ENCODE results near the gene CEBPA.
"Not testable (repeated sequence)": the region's sequence is repeated elsewhere in the genome, so short reads cannot be mapped to it uniquely, and the experiment has no call there.

CEBPA gene

DNA sequence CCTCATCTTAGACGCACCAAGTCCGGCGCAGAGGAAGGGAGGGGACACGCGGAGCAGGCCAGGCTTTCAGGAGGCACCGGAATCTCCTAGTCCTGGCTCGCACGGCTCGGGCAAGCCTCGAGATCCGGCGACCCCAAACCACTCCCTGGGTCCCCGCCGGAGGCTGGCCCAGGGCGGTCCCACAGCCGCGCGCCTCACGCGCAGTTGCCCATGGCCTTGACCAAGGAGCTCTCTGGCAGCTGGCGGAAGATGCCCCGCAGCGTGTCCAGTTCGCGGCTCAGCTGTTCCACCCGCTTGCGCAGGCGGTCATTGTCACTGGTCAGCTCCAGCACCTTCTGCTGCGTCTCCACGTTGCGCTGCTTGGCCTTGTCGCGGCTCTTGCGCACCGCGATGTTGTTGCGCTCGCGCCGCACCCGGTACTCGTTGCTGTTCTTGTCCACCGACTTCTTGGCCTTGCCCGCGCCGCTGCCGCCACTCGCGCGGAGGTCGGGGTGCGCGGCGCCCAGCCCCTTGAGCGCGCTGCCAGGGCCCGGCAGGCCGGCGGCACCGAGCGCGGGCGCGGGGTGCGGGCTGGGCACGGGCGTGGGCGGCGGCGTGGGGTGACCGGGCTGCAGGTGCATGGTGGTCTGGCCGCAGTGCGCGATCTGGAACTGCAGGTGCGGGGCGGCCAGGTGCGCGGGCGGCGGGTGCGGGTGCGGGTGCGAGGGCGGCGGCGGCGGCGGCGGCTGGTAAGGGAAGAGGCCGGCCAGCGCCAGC is 1.0 kb downstream of the CEBPA start:
- DNase-seq = peak in 1 of 56 donors; percentile 21

DNA sequence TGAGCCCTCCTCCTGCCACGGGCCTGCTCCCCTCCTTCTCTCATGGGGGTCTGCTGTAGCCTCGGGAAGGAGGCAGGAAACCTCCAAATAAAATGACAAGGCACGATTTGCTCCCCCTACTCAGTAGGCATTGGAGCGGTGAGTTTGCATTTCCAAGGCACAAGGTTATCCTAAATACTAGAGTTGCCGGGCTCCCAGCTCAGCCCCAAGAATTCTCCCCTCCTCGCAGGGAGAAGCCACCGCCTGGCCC is 1.5 kb downstream of the CEBPA start:
- DNase-seq = no peak

DNA sequence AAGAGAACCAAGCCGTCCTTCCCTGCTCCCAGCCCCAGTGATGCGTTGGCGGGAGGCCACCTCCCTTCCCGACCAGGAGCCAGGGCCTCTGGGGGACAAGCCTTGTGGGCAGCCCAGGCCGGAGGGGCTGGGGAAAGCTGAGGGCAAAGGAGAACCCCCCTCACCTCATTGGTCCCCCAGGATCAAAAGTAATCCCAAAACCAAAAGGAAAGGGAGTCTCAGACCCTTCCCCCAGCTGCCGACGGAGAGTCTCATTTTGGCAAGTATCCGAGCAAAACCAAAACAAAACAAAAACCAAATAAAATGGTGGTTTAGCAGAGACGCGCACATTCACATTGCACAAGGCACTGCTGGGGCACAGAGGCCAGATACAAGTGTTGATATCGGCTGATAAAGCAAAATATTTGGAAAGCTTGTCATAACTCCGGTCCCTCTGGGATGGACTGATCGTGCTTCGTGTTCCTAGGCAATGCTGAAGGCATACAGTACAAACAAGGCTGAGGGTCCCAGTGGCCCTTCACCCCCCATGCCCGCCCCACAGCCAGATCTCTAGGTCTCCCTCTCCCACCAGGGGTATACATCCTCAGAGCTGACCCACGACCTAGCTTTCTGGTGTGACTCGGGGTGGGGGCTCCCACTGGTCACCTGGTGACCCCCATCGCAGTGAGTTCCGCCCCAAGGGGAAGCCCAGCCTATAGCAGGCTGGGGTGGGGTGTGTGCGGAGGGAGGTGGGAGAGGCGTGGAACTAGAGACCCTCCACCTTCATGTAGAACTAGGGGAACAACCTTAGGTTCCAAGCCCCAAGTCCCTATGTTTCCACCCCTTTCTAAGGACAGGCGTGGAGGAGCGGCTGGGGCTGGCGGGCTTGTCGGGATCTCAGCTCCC is 2.1 kb downstream of the CEBPA start:
- DNase-seq = no peak

DNA sequence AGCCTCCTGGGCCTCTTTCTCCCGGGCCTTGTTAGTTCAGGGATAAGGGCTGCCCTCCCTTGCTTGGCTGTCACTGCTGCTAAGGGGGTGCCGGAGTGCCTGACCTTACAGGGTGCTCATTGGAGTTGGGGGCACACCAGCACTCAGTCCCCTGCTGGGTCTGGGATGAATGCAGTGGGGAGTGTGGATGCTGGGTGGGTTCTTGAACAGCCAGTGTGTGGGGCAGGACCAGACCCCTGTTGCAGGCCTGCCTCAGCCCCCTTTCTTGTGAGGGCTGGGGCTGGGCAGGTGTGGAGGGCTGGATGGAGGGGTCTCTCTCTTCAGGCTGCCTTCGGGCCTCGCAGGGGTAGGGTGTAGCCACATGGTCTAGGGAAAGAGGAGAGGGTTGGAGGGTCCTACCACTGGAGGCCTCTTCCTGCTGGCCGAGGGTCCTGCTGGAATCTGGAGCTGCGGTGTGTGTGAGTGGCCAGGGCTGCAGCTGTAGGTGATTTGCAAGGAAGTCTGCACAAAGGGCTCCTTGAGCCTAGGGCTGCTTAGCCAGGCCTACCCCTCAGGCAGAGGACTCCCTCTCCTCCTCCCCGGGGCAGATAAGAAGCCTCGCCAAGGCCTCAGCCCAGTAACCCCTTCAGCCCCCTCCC is 3.2 kb downstream of the CEBPA start:
- DNase-seq = no peak

DNA sequence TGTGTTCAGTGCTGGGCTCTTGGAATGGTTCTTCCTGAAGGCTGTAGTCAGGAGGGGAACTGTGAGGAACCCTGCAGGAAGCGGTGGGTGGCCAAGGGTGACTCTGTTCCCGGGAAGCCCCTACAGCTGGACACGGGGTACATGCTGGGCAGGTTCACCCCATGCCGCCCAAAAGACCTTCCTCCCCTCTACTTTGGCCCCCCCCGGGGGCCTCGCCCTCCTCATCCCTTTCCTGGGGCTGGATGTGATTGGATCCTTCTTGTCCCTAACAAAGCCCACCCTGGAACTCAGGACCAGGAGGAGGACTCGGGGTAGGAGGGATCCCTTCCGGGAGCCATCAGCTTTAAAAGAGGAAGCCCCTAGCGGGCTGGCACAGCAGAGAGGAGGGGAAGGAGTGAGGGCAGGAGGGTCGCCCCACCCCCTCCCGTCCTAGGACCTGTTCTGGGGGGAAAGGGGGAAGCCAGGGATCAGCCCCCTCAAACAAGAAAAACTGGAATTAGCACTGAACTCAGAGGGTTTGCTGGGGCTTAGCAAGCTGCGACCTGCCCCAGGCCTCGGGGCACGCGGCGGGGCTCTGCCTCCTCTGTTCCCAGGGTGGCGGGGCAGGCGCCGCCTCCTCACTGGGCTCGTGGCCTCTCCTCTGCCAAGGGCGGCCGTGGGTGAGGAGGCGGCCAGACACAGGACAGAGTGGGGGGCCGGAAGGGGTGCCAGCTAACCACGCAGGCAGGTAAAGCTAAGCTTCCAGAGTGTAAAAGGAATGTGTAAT is 4.0 kb downstream of the CEBPA start:
- DNase-seq = peak in 2 of 56 donors; percentile 36 to 43

DNA sequence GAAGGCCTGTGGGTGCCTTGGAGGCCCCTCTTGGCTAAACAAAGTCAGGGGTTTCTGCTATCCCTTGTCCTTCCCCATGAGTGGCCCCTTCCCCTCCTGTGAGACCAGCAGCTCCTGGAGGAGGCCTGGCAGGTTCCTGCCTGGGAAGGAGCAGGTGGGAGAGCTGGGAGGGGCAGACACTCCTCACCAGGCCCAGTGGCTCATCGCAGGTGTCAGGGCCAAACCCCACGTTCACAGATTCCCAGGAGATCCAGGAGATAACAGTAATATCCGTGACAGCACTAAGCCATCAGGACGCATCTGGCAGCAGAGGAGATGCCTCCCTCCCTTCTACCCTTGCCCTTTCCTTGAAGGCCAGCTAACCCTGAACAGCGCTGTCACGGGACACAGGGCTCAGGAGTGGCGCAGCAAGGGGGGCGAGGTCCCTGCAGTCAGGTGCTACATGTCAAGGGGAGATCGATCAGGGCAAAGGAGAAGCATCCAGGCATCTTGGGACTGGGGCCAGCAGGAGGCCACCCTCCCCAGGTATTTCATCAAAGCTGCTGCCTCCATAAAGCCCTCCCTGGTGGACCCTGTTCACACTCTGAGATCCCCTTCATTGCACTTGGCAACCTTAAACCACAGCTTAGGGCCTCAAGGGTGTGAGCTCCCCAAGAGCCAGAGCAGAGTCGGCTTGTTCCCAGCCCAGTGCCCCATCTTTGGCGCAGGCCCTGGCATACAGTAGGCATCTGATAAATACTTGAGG is 4.8 kb downstream of the CEBPA start:
- DNase-seq = no peak

DNA sequence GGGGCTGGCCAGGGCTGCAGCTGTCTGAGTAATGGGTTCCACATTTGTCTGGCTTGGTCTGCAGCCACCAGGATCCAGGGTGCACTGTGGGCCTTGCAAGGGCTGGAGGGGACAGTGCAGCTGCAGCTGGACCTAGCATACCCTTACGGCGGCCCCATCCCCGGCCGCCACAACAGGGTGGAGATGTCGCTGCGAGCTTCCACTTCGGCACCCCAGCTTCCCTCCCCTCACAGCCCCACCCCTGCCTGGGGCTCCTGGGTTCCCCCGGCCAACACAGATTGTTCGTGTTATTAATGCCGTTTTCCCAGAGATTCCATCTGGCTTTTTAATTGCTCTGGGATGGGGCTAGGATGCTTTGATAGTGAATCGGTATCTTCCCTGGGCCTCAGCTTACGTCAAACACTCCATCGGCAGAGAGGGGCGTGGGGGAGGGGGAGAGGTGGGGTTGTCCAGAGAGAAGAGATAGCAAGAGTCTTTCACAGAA is 5.8 kb downstream of the CEBPA start:
- DNase-seq = no peak

DNA sequence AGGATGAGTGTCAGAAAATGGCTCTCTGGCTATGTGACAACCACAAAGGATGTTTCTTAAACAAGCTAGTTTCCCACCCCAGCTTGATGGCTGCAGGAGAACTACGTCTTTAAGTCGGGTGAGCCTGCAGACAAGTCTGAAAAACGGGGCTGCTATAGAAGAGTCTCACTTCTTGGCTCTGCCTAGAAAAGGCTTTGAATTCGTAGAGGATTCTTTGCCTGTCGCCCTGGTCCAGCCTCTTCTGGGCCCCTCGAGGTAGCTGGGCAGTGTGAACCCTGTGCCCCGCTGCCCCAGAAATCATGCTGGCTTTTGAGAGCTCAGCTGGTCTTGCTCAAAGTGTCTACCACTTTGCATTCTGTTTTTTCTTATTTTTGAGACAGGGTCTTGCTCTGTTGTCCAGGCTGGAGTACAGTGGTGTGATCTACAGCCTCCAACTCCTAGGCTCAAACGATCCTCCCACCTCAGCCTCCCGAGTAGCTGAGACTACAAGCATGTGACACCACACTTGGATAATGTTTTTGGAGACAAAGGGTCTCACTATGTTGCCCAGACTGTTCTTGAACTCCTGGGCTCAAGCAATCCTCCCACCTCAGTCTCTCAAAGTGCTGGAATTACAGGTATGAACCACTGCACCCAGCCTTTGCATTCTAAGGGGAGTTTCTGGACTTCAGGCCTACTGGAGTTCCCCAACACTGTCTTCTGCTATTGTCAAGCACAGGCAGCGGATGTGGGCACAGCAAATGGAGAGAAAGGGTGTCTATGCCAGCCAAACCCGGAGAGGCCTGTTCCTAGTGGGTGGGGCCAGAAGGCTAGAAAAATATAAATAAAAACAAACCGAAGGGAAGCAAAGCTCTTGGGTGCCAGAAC is 6.5 kb downstream of the CEBPA start:
- DNase-seq = no peak

DNA sequence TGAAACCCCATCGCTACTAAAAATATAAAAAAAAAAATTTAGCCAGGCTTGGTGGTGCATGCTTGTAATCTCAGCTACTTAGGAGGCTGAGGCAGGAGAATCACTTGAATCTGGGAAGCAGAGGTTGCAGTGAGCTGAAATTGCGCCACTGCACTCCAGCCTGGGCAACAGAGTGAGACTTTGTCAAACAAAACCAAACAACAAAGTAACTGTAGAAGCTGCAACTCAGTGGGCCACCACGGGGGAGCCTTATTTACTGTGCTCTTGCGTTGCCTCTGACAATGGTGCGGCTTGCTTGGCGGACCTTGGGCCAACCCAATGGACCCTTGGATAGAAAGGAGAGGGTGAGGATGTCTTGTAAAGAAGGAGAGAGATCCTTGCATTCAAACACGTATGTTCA is 7.3 kb downstream of the CEBPA start:
- DNase-seq = not testable (repeated sequence)

DNA sequence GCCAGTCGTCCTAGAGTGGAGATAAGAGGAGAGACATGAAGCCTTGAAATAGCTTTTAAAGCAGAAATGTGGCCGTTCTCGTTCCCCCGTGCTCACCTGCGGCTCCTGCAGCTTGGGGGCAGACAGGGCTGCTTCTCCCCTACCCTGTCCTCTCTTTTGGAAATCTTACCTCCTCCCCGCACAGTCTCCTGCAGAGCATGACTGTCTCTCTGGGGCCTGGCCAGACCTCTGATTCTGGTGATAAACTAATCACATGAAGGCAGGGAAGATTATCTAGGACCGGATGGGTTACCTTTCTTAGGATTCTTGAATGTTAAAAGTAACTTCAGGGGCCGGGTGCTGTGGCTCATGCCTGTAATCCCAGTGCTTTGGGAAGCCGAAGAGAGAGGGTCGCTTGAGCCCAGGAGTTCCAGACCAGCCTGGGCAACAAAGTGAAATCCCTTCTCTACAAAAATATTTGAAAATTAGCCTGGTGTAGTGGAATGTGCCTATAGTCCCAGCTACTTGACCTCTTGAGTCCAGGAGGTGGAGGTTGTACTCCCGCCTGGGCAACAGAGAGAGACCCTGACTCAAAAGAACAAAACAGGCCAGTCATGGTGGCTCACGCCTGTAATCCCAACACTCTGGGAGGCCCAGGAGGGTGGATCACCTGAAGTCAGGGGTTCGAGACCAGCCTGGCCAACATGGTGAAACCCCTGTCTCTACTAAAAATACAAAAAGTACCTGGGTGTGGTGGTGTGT is 8.1 kb downstream of the CEBPA start:
- DNase-seq = no peak

DNA sequence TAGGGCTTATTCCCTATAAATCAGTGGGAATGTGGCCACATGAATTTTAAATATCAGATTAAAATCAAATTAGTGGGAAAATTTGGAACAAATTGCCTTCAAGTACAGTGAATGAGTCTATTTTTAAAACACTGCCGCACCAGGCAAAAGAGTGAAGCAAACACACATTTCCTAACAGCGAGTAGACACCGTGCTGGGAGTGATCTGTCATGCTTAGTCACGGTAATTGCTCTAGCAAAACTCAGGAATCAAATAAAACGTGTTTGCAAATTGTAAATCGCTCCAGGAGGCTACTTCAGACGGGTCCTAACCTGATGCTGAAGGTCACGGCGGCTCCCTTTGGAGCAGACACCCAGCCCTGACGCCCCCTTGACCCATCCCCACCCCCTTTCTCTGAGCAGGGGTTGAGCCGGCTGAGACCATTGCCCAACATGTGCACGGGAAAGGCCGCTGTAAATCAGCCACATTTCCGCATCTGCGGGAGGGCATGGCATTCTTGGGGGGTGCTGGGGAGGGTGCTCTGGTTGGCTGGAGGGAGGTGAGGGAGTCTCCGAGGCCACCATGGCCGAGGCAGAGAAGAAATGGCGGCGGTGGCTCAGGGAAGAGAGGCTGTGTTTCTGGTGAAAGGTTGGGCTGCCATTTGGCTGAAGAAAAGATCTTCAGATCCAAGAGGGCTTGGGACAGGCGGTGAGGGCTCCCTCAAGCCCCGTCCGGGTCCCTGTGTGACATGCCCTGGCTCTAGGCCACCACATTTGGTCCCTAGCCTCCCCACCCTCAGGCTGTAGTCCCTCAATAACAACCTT is 8.9 kb downstream of the CEBPA start:
- DNase-seq = peak in 12 of 56 donors; percentile 14 to 61 (median 35)

DNA sequence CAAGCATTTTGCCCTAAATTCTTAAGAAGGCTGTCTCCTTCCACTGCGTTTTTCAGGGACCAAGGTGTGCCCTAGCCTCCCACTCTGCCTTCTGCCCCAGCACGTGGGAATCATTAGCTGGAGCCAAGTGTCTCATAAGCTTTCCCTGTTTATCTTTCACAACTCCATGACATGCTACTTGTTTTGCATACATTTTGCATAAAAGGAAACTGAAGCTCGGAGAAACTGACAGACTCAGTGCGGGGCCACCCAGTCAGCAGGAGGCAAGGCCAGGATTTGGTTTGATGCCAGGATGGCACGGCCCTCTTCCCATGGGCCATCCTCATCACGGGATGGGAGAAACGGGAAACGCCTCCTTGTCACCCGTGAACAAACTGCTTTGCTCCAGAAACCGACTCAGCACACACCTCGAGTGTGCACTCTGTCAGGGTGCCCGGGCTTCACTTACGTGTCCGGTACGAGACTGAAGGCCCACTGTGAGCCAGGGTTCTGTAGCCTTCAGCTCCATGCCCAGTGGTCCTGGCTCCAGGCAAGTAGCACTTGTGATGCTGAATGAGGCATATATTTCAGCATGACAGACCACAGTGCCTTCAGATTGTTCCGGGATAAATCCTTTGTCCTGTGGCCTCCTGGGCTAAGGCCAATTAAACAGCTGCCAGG is 9.6 kb downstream of the CEBPA start:
- DNase-seq = peak in 1 of 56 donors; percentile 53

DNA sequence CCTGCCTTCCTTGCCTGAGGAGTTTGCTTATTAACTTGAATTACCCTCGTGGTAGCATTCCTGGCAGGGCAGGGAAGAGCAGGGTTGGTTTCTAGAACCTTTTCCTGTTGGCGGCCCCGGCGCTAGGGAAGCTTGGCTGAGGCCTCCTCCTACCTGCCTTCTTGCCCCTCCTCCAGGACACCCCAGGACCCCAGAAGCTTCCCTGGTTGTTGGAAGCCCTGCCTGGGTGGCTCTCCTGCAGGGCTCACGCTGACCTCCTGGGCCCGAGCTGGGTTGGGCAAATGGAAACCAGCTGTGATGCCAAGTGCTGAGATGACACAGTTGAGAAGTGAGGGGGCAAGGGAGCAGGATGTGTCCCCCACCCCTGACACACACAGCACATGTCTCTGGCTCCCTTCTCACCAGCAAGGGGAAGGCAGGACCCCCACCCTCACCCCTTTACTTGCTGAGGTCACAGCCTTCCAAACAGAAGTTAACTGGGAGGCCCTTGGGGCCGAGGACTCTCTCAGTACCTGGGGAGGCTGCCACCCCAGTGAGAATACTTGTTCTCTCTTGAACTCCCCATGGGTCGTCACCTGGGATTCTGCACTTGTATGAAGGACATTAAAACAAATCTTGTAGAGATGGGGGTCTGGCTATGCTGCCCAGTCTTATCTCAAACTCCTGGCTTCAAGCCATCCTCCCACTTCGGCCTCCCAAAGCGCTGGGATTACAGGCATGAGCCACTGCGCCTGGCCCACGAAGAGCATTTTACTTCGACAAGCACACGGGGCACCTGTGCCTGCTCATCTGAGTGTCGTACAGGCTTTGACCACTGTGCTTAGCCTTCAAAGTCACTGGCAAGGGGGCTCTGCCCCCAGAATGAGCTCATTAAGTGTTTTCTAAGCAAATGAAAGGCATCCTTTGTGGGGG is 10.5 kb downstream of the CEBPA start:
- no peak for DNase-seq

DNA sequence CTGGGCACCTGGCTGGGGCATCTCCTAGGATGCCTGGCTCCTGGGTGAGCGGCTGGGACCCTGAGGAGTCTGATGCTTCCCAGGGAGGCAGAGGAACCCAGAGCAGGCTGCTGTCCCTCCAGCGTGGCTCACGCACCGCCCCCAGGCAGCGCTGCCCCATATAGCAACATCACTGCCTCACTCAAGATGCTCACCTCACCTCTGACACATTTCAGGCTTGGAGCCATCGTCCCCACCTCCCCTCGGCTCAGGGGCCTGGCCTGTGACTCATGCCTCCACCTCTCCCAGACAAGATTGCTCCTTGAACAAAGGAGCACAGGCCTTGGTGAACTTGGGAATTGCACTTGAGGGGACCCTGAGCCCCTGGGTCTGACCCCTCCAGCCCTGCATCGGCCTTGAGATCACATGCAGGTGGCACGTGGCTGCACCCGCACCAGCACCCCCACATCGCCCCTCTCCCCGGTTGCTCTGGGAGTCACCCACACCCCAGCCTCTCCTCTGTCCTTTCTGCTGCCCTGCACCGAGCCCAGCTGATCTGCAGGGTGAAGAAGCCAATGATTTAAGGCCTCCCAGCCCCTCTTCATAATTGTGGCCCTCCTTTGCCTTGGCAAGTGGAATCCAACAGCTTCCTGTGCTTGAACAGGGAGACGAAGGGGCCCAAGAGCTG is 11.2 kb downstream of the CEBPA start:
- peak in 1 of 56 donors; percentile 24 for DNase-seq

DNA sequence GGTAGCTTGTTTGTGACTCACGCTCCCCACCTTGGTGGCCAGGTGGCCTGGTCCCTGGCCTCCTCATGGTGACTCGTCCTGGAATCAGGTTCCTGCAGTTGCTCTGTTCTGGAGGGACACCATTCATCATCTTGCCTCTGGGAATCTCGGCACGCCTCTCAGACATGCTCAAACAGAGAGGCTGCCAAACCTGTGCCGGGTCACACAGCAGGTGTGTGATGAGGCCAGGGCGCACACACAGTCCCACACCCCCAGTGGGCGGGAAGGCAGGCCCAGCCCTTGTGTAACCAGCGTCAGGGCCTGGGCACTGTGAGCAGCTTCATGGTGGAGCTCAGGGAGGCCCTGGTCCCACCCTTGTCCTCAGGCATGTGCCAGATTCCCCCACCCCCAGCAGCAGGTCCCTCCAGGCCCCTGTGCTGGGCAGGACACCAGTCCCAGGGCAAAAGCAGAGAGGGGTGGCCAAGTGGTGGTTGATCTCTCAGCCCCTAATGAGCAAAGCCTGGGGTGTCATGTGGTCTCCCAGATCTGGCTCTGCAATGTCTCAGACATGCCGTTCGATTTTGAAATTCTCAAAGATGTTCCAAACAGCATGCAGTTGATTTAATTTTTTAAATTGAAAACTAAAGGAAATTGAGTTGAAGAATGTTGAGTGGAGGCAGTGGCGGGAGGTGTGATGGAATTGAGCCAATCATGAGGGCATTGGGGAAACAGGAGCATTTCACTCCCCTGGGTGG is 12.1 kb downstream of the CEBPA start:
- DNase-seq = no peak

All from nucleus accumbens (tissue), 56 donors.